ENCODE data around the gene RIPOR2.
"Not testable (repeated sequence)": the region's sequence is repeated elsewhere in the genome, so short reads cannot be mapped to it uniquely, and the experiment has no call there.

Gene RIPOR2

DNA sequence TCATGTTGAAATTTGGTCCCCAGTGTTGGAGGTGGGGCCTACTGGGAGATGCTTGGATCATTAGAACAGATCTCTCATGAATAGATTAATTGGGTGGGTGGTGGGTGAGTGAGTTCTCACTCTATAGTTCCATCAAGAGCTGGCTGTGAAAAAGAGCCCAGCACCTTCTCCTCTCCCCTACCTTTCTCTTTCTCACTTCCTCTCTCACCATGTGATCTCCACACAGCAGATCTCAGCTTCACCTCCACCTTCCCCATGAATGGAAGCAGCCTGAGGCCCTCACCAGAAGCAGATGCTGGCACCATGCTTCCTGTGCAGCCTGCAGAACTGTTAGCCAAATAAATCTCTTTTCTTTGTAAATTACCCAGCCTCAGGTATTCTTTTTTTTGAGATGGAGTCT, 173.9 kb downstream of the RIPOR2 start:
- DNase-seq = no peak
- Histone ChIP-seq H3K36me3 (no peaks in the 10 kb centered on the region), H3K4me1 (no peaks in the 10 kb centered on the region), H3K4me3 (ENCODE audit: low read depth, low read length) (no peak overlapping the region), H3K27me3 (no peaks in the 10 kb centered on the region), H3K9me3 (no peaks in the 10 kb centered on the region)
- no peak for TF ChIP-seq CTCF (IDR thresholded peaks at IDR 0.05; ENCODE audit: low read depth, low read length)

DNA sequence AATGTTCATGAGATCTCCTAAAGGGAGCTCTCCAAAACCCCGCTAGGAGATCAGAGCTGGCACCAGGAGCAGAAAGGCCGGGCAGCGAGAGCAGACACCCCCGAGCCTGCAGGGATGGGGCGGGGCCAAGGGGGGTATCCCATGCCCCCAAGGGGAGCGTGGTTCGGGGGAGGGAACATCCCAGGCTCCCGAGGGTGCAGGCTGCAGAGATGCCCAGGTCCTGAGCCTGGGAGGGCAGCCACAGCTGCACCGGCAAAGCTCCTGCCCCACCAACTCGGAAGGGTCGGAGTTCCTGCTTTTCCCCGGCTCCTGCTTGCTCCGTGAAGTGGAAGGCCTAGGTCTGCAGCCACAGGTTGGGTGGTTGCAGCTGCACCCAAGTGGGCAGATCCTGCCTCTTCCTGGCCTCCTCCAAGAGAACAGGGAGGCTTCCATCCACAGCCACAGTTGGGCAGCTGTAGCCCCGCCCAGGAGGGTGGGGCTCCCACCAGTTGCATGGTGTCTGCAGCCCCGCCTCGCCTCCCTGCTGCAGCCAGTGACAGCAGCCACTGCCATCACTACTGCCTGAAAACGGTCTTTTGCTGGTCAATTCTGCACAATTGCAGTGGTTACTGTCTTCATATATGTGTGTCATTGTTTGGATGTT, 174.4 kb downstream of the RIPOR2 start:
- Histone ChIP-seq H3K27me3 (no peaks in the 10 kb centered on the region), H3K36me3 (no peaks in the 10 kb centered on the region), H3K4me3 (ENCODE audit: low read depth, low read length) (no peak overlapping the region), H3K9me3 (no peaks in the 10 kb centered on the region), H3K4me1 (no peaks in the 10 kb centered on the region)
- no peak for TF ChIP-seq CTCF (IDR thresholded peaks at IDR 0.05; ENCODE audit: low read depth, low read length)
- peak; percentile 46 for DNase-seq

DNA sequence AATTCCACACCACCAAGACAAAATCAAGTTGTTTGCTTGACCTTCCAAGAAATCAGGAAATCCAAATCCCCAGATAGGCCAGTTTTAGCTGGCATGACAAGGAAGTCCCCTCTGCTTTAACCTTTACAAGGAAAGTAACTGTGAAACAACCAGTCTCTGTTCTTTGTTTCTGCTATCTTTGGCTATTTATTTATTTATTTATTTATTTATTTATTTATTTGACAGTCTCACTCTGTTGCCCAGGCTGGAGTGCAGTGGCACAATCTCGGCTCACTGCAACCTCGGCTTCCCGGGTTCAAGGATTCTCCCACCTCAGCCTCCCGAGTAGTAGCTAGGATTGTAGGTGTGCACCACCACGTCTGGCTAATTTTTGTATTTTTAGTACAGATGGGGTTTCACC, 175.6 kb downstream of the RIPOR2 start:
- no peaks in the 10 kb centered on the region for H3K27me3 ChIP-seq
- no peaks in the 10 kb centered on the region for H3K36me3 ChIP-seq
- no peak for TF ChIP-seq CTCF (IDR thresholded peaks at IDR 0.05; ENCODE audit: low read depth, low read length)
- H3K9me3 ChIP-seq = no peaks in the 10 kb centered on the region
- peaks cover 5% of the 10 kb centered on the region; the same call in 1 of the 2 replicates for H3K4me1 ChIP-seq
- H3K4me3 ChIP-seq (ENCODE audit: low read depth, low read length) = no peak overlapping the region
- no peak for DNase-seq

DNA sequence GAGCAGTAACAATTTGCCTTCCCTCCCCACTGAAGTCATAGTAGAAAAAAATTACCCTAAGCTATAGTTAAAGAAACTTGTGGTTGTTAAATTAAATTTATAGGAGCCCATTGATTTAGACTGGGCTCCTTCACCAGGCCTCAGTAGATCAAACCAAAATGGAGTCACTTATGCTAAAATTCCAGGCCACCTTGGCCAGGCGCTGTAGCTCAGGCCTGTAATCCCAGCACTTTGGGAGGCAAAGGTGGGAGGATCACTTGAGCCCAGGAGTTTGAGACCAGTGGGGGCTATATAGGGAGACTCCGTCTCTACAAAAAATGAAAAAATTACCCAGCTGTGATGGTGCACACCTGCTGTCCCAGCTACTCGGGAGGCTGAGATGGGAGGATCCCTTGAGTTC, 176.0 kb downstream of the RIPOR2 start:
- H3K9me3 ChIP-seq = no peaks in the 10 kb centered on the region
- no peaks in the 10 kb centered on the region for H3K36me3 ChIP-seq
- peaks cover 7% of the 10 kb centered on the region; the same call in 1 of the 2 replicates for H3K4me1 ChIP-seq
- H3K27me3 ChIP-seq = no peaks in the 10 kb centered on the region
- H3K4me3 ChIP-seq (ENCODE audit: low read depth, low read length) = no peak overlapping the region
- DNase-seq = no peak
- no peak for TF ChIP-seq CTCF (IDR thresholded peaks at IDR 0.05; ENCODE audit: low read depth, low read length)

GRCh38 chr6:24757611-24758010, 178.1 kb downstream of the RIPOR2 start:
- no peak for TF ChIP-seq CTCF (IDR thresholded peaks at IDR 0.05; ENCODE audit: low read depth, low read length)
- H3K4me1 ChIP-seq = peaks cover 7% of the 10 kb centered on the region; the same call in 1 of the 2 replicates
- no peak overlapping the region for H3K4me3 ChIP-seq (ENCODE audit: low read depth, low read length)
- H3K27me3 ChIP-seq = no peaks in the 10 kb centered on the region
- H3K9me3 ChIP-seq = no peaks in the 10 kb centered on the region
- no peaks in the 10 kb centered on the region for H3K36me3 ChIP-seq
- DNase-seq = no peak

DNA sequence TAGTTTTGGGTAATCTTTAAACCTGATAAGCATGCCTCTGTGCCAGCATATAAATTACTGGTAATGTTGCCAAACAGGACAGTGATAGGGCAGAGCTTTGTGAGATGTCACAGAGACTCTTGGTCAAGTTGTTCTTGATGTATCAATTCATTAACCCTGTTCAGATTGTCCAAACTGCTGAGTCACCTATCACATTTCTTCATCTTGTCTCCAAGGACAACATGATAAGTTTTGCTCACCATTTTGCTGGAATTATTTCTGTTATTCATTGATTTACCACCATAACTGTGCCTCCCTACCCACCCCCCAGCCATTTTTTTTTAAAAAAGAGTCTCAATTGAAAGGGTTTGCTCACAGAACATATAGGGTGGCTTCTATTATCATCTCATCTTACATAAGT, 180.5 kb downstream of the RIPOR2 start:
- no peak for DNase-seq

DNA sequence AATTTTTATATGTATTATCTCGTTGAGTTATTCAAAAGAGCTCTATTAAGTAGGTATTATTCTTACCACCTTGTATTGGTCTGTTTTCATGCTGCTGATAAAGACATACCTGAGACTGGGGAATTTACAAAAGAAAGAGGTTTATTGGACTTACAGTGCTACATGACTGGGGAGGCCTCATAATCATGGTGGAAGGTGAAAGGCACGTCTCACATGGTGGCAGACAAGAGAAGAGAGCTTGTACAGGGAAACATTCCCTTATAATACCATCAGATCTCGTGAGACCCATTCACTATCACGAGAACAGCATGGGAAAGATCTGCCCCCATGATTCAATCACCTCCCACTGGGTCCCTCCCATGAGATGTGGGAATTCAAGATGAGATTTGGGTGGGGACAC, 181.4 kb downstream of the RIPOR2 start:
- not testable (repeated sequence) for H3K36me3 ChIP-seq; DNase-seq; H3K4me1 ChIP-seq; H3K4me3 ChIP-seq (ENCODE audit: low read depth, low read length); H3K27me3 ChIP-seq; H3K9me3 ChIP-seq

More for the DNA sequence above, 180.5 kb downstream of the RIPOR2 start:
- Histone ChIP-seq H3K27me3 (no peaks in the 10 kb centered on the region), H3K4me1 (peaks cover 7% of the 10 kb centered on the region; the same call in 1 of the 2 replicates), H3K4me3 (ENCODE audit: low read depth, low read length) (no peak overlapping the region), H3K9me3 (no peaks in the 10 kb centered on the region), H3K36me3 (no peaks in the 10 kb centered on the region)
- TF ChIP-seq CTCF (IDR thresholded peaks at IDR 0.05; ENCODE audit: low read depth, low read length) = no peak

Measured in BE2C (cell line).